HepG2 (cell line): ENCODE data around the gene ROBO3. TPM values are rescaled to one million over a fixed set of nuclear protein-coding genes. Genes with fewer than 3 reads are reported as not detected.

Source experiments
- ATAC-seq: fragments of 200-7000 bp; cut with Tn5 transposase; 3 replicates; pipeline ENCODE4 v1.9.1; 2020; ENCODE audit warnings: mild to moderate bottlenecking, moderate library complexity
- BruUV-seq: library from RNA; stranded (reverse); fragments of 400-500 nt; replicated peaks from 2 replicates; lab custom pipeline; 2021; lab: Mats Ljungman, UMichigan
- CTCF ChIA-PET: fragments of 300-600 bp; formaldehyde crosslinking; extraction: SDS; loops from one replicate; lab custom pipeline; 2021; ENCODE audit warnings: low total read pairs, inconsistent platforms, low intra/inter-chr PET ratio; lab: Yijun Ruan, JAX
- POLR2A ChIA-PET: fragments of 350-600 bp; sonication (Branson Sonifier 250); formaldehyde crosslinking; loops from one replicate; lab custom pipeline; 2020; ENCODE audit warnings: antibody characterized with exemption, inconsistent platforms; lab: Yijun Ruan, JAX
- DNase-seq: peaks from one replicate; pipeline ENCODE4 v3.0.0-alpha.2; 2015; ENCODE audit warnings: low spot score
- FAIRE-seq: peaks from 3 replicates; lab custom pipeline; 2011; peaks lifted over from hg19 to GRCh38; lab: Jason Lieb, UNC
- H2AFZ ChIP-seq: one replicate; pipeline ENCODE4 v1.6.1; 2011; ENCODE audit warnings: low read length, inconsistent platforms
- H3K27ac ChIP-seq: fragments of 300-600 bp; 3 replicates; pipeline ENCODE4 v1.8.0; 2011; ENCODE audit warnings: mixed run types, mild to moderate bottlenecking, mixed read lengths, low read length, inconsistent platforms; ENCODE audit not compliant: insufficient read depth; ENCODE audit errors: extremely low read length
- H3K27me3 ChIP-seq, 2 experiments: fragments of 200-600 bp in 1 of 2; 2 replicates in 1 of 2; 3 replicates in 1 of 2; pipeline versions ENCODE4 v1.6.0 to v1.8.0; 2011; ENCODE audit warnings: low read length in 2 of 2, mild to moderate bottlenecking in 2 of 2, moderate library complexity in 2 of 2, inconsistent platforms in 1 of 2; ENCODE audit not compliant: insufficient read depth in 2 of 2, control insufficient read depth in 1 of 2
- H3K36me3 ChIP-seq, 2 experiments: fragments of 200-600 bp in 1 of 2; replicated peaks in 1 of 2; 2 replicates in 1 of 2; 3 replicates in 1 of 2; pipeline versions ENCODE4 v1.5.1 to v1.8.0; 2011; ENCODE audit warnings: low read length in 2 of 2, inconsistent platforms in 1 of 2; ENCODE audit not compliant: insufficient read depth in 2 of 2, control insufficient read depth in 1 of 2
- H3K4me1 ChIP-seq: 2 replicates; pipeline ENCODE4 v1.5.1; 2012; ENCODE audit warnings: low read length, inconsistent platforms; ENCODE audit not compliant: insufficient read depth
- H3K4me2 ChIP-seq: 2 replicates; pipeline ENCODE4 v1.6.0; 2011; ENCODE audit warnings: low read depth, low read length, inconsistent platforms
- H3K4me3 ChIP-seq, 3 experiments: fragments of 200-600 bp in 1 of 3; sonication (generic), shearing (Covaris generic) in 1 of 3; replicated peaks in 1 of 3; 2 replicates each; pipeline ENCODE4 v1.5.1; 2011 to 2016; ENCODE audit warnings: low read length in 3 of 3, inconsistent platforms in 2 of 3, low read depth in 2 of 3, mild to moderate bottlenecking in 2 of 3, control low read depth in 1 of 3, mixed read lengths in 1 of 3; ENCODE audit not compliant: insufficient read depth in 1 of 3
- H3K79me2 ChIP-seq: one replicate; pipeline ENCODE4 v1.6.1; 2011; ENCODE audit warnings: low read length, inconsistent platforms; ENCODE audit not compliant: insufficient read depth
- H3K9ac ChIP-seq: 2 replicates; pipeline ENCODE4 v1.6.0; 2011; ENCODE audit warnings: mild to moderate bottlenecking, low read depth, low read length, inconsistent platforms; ENCODE audit not compliant: insufficient read depth
- H3K9me3 ChIP-seq: 2 replicates; pipeline ENCODE4 v1.5.1; 2012; ENCODE audit warnings: mild to moderate bottlenecking, low read length
- H4K20me1 ChIP-seq: 2 replicates; pipeline ENCODE4 v1.6.0; 2011; ENCODE audit warnings: inconsistent platforms, mild to moderate bottlenecking, low read length, moderate library complexity; ENCODE audit not compliant: insufficient read depth
- PRMT3 ChIP-seq: sonication (generic); formaldehyde crosslinking; IDR thresholded peaks from 2 replicates; pipeline ENCODE4 v1.8.1; 2022; ENCODE audit warnings: low read depth, mild to moderate bottlenecking, moderate library complexity, missing genetic modification reagents, borderline replicate concordance
- ZNF24 ChIP-seq: fragments of 450-650 bp; IDR thresholded peaks from 2 replicates; pipeline ENCODE4 v1.6.1; 2017; ENCODE audit warnings: antibody characterized with exemption, mild to moderate bottlenecking
- ZNF891 ChIP-seq: sonication (generic); formaldehyde crosslinking; IDR thresholded peaks from 2 replicates; pipeline ENCODE4 v1.5.0; 2020; ENCODE audit warnings: mild to moderate bottlenecking, missing genetic modification reagents
- WGBS: methylation state at CpG from one replicate; pipeline ENCODE4 v1.1.6; 2017; ENCODE audit warnings: low lambda C conversion rate; 5-methylcytosine and 5-hydroxymethylcytosine counted together
- in situ Hi-C: cut with HindIII; loops from 2 replicates; pipeline ENCODE4 v1.10.0; 2017; ENCODE audit warnings: low pct_unique_long_range_greater_than_20kb; ENCODE audit not compliant: extremely low pct_ligation_motif_present
- intact Hi-C: fragments of 100-400 bp; cut with micrococcal nuclease; formaldehyde crosslinking; loops from one replicate; pipeline ENCODE4 v1.10.0; 2022; ENCODE audit not compliant: unreplicated experiment
- polyA plus RNA-seq, 8 experiments: library from polyadenylated mRNA; depleted of rRNA in 3 of 8; stranded (reverse) in 7 of 8; unstranded in 1 of 8; fragments of >200 nt; fragmentation: Illumina TruSeq in 4 of 8; extraction: Trizol in 4 of 8; gene quantifications; 2 replicates each; pipeline versions ENCODE4 v1.2.1 to v1.2.3, GENCODE V29; 2011 to 2016; ENCODE audit warnings: low read depth in 4 of 8, missing spikeins in 1 of 8, mixed read lengths in 1 of 8; ENCODE audit not compliant: insufficient read depth in 1 of 8
- total RNA-seq, 5 experiments: library from RNA; depleted of rRNA; stranded (reverse); fragments of >200 nt; fragmentation: Illumina TruSeq; extraction: Trizol; gene quantifications; 2 replicates each; pipeline ENCODE4 v1.2.3, GENCODE V29; 2016; ENCODE audit warnings: low read depth in 1 of 5
- TF ChIP-seq, protein P1 (sequence below): sonication (generic); formaldehyde crosslinking; IDR thresholded peaks from 2 replicates; pipeline ENCODE4 v1.5.1; 2020; ENCODE audit warnings: missing genetic modification reagents, mild to moderate bottlenecking, borderline replicate concordance
- TF ChIP-seq, protein P2 (sequence below): sonication (generic); formaldehyde crosslinking; IDR thresholded peaks from 2 replicates; pipeline ENCODE4 v1.4.0; 2020; ENCODE audit warnings: missing genetic modification reagents
- TF ChIP-seq, protein P3 (sequence below): sonication (generic); formaldehyde crosslinking; IDR thresholded peaks from 2 replicates; pipeline ENCODE4 v1.5.0; 2020; ENCODE audit warnings: mild to moderate bottlenecking, missing genetic modification reagents
- TF ChIP-seq, protein P4 (sequence below): sonication (generic); formaldehyde crosslinking; IDR thresholded peaks from 2 replicates; pipeline ENCODE4 v1.8.1; 2023; ENCODE audit warnings: mild to moderate bottlenecking, missing genetic modification reagents

The ROBO3 gene
- total and polyA plus RNA-seq, 2 of the 13 experiments (the other 11 are each of a cell fraction or from before 2014, with no cell fraction given): 0.07 to 2.4 TPM

DNA sequence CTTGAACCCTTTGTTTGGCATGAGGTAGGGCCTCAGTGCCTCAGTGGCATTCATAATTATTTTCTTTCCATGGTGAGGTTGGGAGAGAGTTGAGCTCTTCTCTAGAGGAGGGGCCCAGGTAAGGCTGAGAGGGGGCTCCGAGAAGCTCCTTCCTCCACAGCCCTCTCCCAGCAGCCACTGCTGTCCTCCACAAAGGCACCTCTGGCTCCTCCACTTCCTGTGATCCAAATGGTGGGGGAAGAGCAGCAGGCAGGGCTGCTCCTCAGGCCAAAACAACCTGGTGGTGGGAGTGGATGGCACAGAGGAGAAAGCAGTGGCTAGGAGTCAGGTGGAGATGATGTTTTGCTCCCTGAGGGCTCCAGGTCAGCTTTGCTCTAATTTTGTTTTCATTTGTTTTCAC is 19.1 kb downstream of the ROBO3 start:
- Histone ChIP-seq H3K9ac (no peak overlapping the region), H3K36me3 (no peaks in the 10 kb centered on the region), H3K4me3 (no peak overlapping the region; a peak in 1 of 6 replicates), H2AFZ (peak overlapping the region; percentile 11), H3K27me3 (peaks cover 0 to 17% of the 10 kb centered on the region in 2 experiments; a peak in 4 of 5 replicates), H3K9me3 (no peaks in the 10 kb centered on the region), H3K4me2 (peak overlapping the region; percentile 16; the same call in 1 of the 2 replicates), H4K20me1 (no peaks in the 10 kb centered on the region), H3K4me1 (peaks cover 67% of the 10 kb centered on the region), H3K79me2 (no peaks in the 10 kb centered on the region), H3K27ac (no peak overlapping the region)
- DNase-seq (no peak), FAIRE-seq (no peak), ATAC-seq (no peak)
- no peak for TF ChIP-seq PRMT3 (CRISPR knock-in tag)
- TF ChIP-seq ZNF891 (CRISPR knock-in tag): 0 out of 2 replicates have a peak, but pooled peaks have one; percentile 27
- TF ChIP-seq, protein P1, sequence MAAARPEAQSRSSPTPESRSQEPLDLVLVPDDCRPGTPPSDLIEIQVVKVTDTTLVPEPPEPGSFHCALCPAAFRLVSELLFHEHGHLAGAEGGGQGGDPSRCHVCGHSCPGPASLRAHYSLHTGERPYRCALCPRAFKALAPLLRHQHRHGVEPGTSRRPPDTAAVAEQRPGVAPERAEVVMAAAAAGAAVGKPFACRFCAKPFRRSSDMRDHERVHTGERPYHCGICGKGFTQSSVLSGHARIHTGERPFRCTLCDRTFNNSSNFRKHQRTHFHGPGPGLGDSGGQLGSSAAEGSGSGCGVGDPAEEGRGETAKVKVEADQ (CRISPR knock-in tag): no peak
- TF ChIP-seq, protein P2, sequence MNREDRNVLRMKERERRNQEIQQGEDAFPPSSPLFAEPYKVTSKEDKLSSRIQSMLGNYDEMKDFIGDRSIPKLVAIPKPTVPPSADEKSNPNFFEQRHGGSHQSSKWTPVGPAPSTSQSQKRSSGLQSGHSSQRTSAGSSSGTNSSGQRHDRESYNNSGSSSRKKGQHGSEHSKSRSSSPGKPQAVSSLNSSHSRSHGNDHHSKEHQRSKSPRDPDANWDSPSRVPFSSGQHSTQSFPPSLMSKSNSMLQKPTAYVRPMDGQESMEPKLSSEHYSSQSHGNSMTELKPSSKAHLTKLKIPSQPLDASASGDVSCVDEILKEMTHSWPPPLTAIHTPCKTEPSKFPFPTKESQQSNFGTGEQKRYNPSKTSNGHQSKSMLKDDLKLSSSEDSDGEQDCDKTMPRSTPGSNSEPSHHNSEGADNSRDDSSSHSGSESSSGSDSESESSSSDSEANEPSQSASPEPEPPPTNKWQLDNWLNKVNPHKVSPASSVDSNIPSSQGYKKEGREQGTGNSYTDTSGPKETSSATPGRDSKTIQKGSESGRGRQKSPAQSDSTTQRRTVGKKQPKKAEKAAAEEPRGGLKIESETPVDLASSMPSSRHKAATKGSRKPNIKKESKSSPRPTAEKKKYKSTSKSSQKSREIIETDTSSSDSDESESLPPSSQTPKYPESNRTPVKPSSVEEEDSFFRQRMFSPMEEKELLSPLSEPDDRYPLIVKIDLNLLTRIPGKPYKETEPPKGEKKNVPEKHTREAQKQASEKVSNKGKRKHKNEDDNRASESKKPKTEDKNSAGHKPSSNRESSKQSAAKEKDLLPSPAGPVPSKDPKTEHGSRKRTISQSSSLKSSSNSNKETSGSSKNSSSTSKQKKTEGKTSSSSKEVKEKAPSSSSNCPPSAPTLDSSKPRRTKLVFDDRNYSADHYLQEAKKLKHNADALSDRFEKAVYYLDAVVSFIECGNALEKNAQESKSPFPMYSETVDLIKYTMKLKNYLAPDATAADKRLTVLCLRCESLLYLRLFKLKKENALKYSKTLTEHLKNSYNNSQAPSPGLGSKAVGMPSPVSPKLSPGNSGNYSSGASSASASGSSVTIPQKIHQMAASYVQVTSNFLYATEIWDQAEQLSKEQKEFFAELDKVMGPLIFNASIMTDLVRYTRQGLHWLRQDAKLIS (CRISPR knock-in tag): no peak
- TF ChIP-seq, protein P3, sequence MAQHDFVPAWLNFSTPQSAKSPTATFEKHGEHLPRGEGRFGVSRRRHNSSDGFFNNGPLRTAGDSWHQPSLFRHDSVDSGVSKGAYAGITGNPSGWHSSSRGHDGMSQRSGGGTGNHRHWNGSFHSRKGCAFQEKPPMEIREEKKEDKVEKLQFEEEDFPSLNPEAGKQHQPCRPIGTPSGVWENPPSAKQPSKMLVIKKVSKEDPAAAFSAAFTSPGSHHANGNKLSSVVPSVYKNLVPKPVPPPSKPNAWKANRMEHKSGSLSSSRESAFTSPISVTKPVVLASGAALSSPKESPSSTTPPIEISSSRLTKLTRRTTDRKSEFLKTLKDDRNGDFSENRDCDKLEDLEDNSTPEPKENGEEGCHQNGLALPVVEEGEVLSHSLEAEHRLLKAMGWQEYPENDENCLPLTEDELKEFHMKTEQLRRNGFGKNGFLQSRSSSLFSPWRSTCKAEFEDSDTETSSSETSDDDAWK (CRISPR knock-in tag): no peak
- no peak for TF ChIP-seq ZNF24
- TF ChIP-seq, protein P4, sequence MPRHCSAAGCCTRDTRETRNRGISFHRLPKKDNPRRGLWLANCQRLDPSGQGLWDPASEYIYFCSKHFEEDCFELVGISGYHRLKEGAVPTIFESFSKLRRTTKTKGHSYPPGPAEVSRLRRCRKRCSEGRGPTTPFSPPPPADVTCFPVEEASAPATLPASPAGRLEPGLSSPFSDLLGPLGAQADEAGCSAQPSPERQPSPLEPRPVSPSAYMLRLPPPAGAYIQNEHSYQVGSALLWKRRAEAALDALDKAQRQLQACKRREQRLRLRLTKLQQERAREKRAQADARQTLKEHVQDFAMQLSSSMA (CRISPR knock-in tag): no peak
- 56% methylated on average over 1 of the region's 1 CpG for WGBS
- POLR2A ChIA-PET: no interaction called here
- in situ Hi-C loops: no loop called here
- BruUV-seq: no TSS peak
- intact Hi-C loops: no loop called here
- CTCF ChIA-PET: no interaction called here
